Neutrophil (primary cell): ENCODE results near the gene ACSL5.

Experiments
- H3K27ac ChIP-seq: fragments of 200-600 bp; sonication (generic); 2 replicates; pipeline ENCODE4 v1.5.1; 2016; ENCODE audit warnings: mild to moderate bottlenecking, moderate library complexity
- H3K27me3 ChIP-seq: fragments of 200-600 bp; sonication (generic); 2 replicates; pipeline ENCODE4 v1.6.0; 2016; ENCODE audit warnings: mild to moderate bottlenecking
- H3K36me3 ChIP-seq: fragments of 200-600 bp; sonication (generic); 2 replicates; pipeline ENCODE4 v1.5.1; 2017
- H3K4me1 ChIP-seq, 2 experiments: fragments of 200-600 bp in 1 of 2; sonication (generic) in 1 of 2; 1 replicate in 1 of 2; 2 replicates in 1 of 2; pipeline versions ENCODE4 v1.5.1 to v1.6.1; 2013 to 2016; ENCODE audit warnings: low read depth in 1 of 2, low read length in 1 of 2, mild to moderate bottlenecking in 1 of 2, moderate library complexity in 1 of 2; ENCODE audit not compliant: control insufficient read depth in 1 of 2, insufficient read depth in 1 of 2
- H3K4me3 ChIP-seq, 2 experiments: fragments of 200-600 bp in 1 of 2; sonication (generic) in 1 of 2; 1 replicate in 1 of 2; 2 replicates in 1 of 2; pipeline ENCODE4 v1.5.1; 2013 to 2016; ENCODE audit warnings: low read depth in 1 of 2, low read length in 1 of 2, mild to moderate bottlenecking in 1 of 2, moderate library complexity in 1 of 2
- H3K9me3 ChIP-seq: fragments of 200-600 bp; sonication (generic); 2 replicates; pipeline ENCODE4 v1.5.1; 2016
- TF ChIP-seq, protein P1 (sequence below): fragments of 200-600 bp; sonication (generic); IDR thresholded peaks from 2 replicates; pipeline ENCODE4 v1.5.1; 2016; ENCODE audit warnings: antibody characterized with exemption

The ACSL5 gene

DNA sequence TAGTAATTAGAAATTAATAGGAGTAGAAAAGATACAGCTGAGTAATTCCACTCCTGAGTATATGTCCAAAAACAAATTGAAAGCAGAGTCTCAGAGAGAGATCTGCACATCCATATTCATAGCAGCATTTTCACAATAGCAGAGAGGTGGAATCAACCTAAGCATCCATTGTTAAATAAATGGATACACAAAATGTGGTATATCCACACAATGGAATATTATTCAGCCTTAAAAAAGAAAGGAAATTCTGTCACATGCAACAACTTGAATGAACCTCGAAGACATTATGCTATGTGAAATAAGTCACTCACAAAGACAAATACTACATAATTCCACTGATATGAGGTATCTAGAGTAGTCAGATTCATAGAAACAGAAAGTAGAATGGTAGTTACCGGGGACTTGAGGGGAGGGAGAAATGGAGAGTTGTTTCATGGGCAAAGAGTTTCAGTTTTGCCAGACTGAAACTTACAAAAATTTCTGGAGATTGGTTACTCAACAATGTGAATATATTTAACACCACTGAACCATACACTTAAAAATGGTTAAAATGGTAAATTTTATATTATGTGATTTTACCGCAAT lies 91.5 kb downstream of the ACSL5 start:
- Histone ChIP-seq H3K27ac (no peak overlapping the region), H3K4me3 (no peak overlapping the region), H3K9me3 (no peaks in the 10 kb centered on the region), H3K36me3 (peaks cover 52% of the 10 kb centered on the region), H3K27me3 (no peaks in the 10 kb centered on the region), H3K4me1 (no peaks in the 10 kb centered on the region)
- TF ChIP-seq, protein P1, sequence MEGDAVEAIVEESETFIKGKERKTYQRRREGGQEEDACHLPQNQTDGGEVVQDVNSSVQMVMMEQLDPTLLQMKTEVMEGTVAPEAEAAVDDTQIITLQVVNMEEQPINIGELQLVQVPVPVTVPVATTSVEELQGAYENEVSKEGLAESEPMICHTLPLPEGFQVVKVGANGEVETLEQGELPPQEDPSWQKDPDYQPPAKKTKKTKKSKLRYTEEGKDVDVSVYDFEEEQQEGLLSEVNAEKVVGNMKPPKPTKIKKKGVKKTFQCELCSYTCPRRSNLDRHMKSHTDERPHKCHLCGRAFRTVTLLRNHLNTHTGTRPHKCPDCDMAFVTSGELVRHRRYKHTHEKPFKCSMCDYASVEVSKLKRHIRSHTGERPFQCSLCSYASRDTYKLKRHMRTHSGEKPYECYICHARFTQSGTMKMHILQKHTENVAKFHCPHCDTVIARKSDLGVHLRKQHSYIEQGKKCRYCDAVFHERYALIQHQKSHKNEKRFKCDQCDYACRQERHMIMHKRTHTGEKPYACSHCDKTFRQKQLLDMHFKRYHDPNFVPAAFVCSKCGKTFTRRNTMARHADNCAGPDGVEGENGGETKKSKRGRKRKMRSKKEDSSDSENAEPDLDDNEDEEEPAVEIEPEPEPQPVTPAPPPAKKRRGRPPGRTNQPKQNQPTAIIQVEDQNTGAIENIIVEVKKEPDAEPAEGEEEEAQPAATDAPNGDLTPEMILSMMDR = no peak

- no peak overlapping the region for H3K4me3 ChIP-seq
- H3K27ac ChIP-seq = no peak overlapping the region
- H3K4me1 ChIP-seq = no peaks in the 10 kb centered on the region
- H3K27me3 ChIP-seq = no peaks in the 10 kb centered on the region
- peaks cover 43% of the 10 kb centered on the region for H3K36me3 ChIP-seq
- H3K9me3 ChIP-seq = no peaks in the 10 kb centered on the region
- TF ChIP-seq, protein P1 = no peak
Measured at GRCh38 chr10:112466802-112467201, 92.9 kb downstream of the ACSL5 start.

- no peaks in the 10 kb centered on the region for H3K27me3 ChIP-seq
- peaks cover 39% of the 10 kb centered on the region for H3K36me3 ChIP-seq
- TF ChIP-seq, protein P1 = no peak
- H3K4me3 ChIP-seq = no peak overlapping the region
- no peaks in the 10 kb centered on the region for H3K4me1 ChIP-seq
- no peaks in the 10 kb centered on the region for H3K9me3 ChIP-seq
- H3K27ac ChIP-seq = no peak overlapping the region
Measured at GRCh38 chr10:112467541-112468075, 93.7 kb downstream of the ACSL5 start.

DNA sequence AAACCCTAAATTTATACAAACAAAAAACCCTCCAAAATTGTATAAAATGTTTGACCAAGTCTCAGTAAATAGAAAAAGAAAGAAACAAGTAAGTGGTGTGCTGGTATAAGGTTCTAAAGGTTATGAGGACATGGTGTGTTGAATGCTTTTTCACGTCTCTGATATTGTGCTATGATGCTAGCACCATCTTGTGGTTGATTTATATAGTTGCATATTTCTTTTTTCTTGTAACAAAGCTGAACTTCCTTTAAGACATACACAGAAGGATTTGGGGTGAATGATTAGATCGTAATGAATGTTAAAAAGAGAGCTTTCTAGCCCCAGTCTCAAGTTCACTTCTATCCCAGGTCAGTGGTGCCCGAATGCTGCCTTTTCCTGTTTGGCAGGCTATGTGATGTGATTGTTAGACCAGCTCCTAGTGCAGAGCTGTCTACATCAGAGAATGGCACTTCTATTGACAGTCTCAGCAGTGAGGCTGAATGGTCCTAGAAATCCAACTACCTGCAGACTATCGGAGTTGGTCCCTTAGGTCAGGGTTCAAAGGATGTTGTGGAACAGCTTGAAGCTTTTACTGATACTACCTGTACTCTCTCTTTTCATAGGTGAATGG lies 98.1 kb downstream of the ACSL5 start:
- TF ChIP-seq, protein P1 = no peak
- H3K4me3 ChIP-seq = no peak overlapping the region
- H3K27ac ChIP-seq = no peak overlapping the region
- peaks cover 13% of the 10 kb centered on the region for H3K36me3 ChIP-seq
- H3K9me3 ChIP-seq = no peaks in the 10 kb centered on the region
- no peaks in the 10 kb centered on the region for H3K27me3 ChIP-seq
- no peaks in the 10 kb centered on the region for H3K4me1 ChIP-seq

- no peaks in the 10 kb centered on the region for H3K9me3 ChIP-seq
- no peaks in the 10 kb centered on the region for H3K27me3 ChIP-seq
- H3K27ac ChIP-seq = no peak overlapping the region
- H3K4me3 ChIP-seq = no peak overlapping the region
- H3K36me3 ChIP-seq = peaks cover 2% of the 10 kb centered on the region
- H3K4me1 ChIP-seq = no peaks in the 10 kb centered on the region
- TF ChIP-seq, protein P1 = no peak
Measured at GRCh38 chr10:112475575-112476218, 101.8 kb downstream of the ACSL5 start.
